ENCODE measurements around the gene APCDD1.

DNA sequence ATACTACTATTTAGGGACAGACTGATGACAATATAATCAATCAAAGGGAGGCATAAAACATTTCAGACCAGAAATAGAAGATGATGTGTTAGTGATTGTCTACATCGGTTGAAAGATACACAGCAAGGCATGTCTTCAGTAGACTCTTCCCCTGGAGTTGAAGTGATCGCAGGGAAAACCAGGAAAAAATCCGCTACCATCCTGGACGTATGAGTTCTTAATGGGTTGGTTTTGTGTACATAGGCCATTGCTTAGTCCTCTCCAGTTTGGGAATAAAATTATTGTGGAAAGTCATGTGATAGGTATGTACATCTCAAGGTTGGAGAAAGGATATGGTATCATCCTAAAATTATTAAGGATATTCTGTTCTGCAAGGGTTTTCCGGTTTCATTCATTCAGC, 4.3 kb downstream of the APCDD1 start:
- TF ChIP-seq, protein P1, sequence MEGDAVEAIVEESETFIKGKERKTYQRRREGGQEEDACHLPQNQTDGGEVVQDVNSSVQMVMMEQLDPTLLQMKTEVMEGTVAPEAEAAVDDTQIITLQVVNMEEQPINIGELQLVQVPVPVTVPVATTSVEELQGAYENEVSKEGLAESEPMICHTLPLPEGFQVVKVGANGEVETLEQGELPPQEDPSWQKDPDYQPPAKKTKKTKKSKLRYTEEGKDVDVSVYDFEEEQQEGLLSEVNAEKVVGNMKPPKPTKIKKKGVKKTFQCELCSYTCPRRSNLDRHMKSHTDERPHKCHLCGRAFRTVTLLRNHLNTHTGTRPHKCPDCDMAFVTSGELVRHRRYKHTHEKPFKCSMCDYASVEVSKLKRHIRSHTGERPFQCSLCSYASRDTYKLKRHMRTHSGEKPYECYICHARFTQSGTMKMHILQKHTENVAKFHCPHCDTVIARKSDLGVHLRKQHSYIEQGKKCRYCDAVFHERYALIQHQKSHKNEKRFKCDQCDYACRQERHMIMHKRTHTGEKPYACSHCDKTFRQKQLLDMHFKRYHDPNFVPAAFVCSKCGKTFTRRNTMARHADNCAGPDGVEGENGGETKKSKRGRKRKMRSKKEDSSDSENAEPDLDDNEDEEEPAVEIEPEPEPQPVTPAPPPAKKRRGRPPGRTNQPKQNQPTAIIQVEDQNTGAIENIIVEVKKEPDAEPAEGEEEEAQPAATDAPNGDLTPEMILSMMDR (IDR thresholded peaks at IDR 0.05), result no peak
- TF ChIP-seq EZH2phosphoT487 (IDR thresholded peaks at IDR 0.05), result no peak

Data from neural progenitor cell (in vitro differentiated cells).